Sigmoid colon (tissue), 7 donors: ENCODE measurements around the gene CFB. TPM values are rescaled to one million over a fixed set of nuclear protein-coding genes. Genes with fewer than 3 reads are reported as not detected.

Experiments used
- DNase-seq: peaks from one replicate; pipeline ENCODE4 v3.0.0-alpha.2; 2019
- H3K27ac ChIP-seq, 4 donors: fragments of 200-600 bp; sonication (generic); one replicate each; pipeline ENCODE4 v1.5.1; 2016 to 2019; ENCODE audit warnings: mild to moderate bottlenecking in 1 of 4
- H3K27me3 ChIP-seq, 3 donors: fragments of 200-600 bp; sonication (generic); one replicate each; pipeline ENCODE4 v1.5.1; 2019; ENCODE audit warnings: mild to moderate bottlenecking in 1 of 3
- H3K36me3 ChIP-seq, 4 donors: fragments of 200-600 bp; sonication (generic); one replicate each; pipeline ENCODE4 v1.5.1; 2016 to 2019
- H3K4me1 ChIP-seq, 4 donors: fragments of 200-600 bp; sonication (generic); one replicate each; pipeline ENCODE4 v1.5.1; 2017 to 2019
- H3K4me3 ChIP-seq, 4 donors: fragments of 200-600 bp; sonication (generic); one replicate each; pipeline ENCODE4 v1.5.1; 2017 to 2019; ENCODE audit warnings: mild to moderate bottlenecking in 2 of 4, moderate library complexity in 1 of 4
- H3K9me3 ChIP-seq, 4 donors: fragments of 200-600 bp in 3 of 4; sonication (generic) in 3 of 4; one replicate each; pipeline versions ENCODE4 v1.5.1 to v1.6.1; 2013 to 2019
- EP300 ChIP-seq, 4 donors: sonication (generic); formaldehyde crosslinking; IDR thresholded peaks; one replicate each; pipeline ENCODE4 v1.6.1; 2017; ENCODE audit warnings: antibody characterized with exemption in 4 of 4
- POLR2A ChIP-seq, 2 donors: fragments of 450-650 bp; IDR thresholded peaks; one replicate each; pipeline ENCODE4 v1.6.1; 2016; ENCODE audit warnings: antibody characterized with exemption in 2 of 2, mild to moderate bottlenecking in 2 of 2, moderate library complexity in 2 of 2
- POLR2AphosphoS5 ChIP-seq, 4 donors: sonication (generic); formaldehyde crosslinking; IDR thresholded peaks; one replicate each; pipeline ENCODE4 v1.6.1; 2017; ENCODE audit warnings: antibody characterized with exemption in 4 of 4
- WGBS, 2 donors: extraction: QIAGEN DNeasy Blood & Tissue Kit; methylation state at CpG; one replicate each; pipeline ENCODE4 v1.1.7; 2013; 5-methylcytosine and 5-hydroxymethylcytosine counted together
- intact Hi-C: fragments of 100-400 bp; cut with DNase I; formaldehyde crosslinking; loops from one replicate; pipeline ENCODE4 v1.15.1; 2023
- polyA plus RNA-seq, 3 donors: library from polyadenylated mRNA; stranded (reverse); fragments of 200-250 nt; gene quantifications; one replicate each; pipeline ENCODE4 v1.2.3, GENCODE V29; 2013
- total RNA-seq, 4 donors: library from RNA; depleted of rRNA; stranded (reverse); fragments of >200 nt; gene quantifications; one replicate each; pipeline ENCODE4 v1.1.0, GENCODE V29; 2016
- TF ChIP-seq, protein P1 (sequence below), 4 experiments: fragments of 450-650 bp in 3 of 4; fragments of 200-600 bp in 1 of 4; IDR thresholded peaks; one replicate each; pipeline ENCODE4 v1.5.1; 2016 to 2019; ENCODE audit warnings: antibody characterized with exemption in 4 of 4, mild to moderate bottlenecking in 3 of 4, moderate library complexity in 2 of 4
- donor health status: healthy with polysubstance abuse.
- donor health status: Bipolar disorder and iron deficiency.
- donor health status: healthy.

The CFB gene
- total and polyA plus RNA-seq, 7 donors = 3.6 to 118 (median 23.9) TPM

GRCh38 chr6:31898383-31899011 is 47.4 kb upstream of the CFB start:
- Histone ChIP-seq H3K27me3 (no peaks in the 10 kb centered on the region), H3K4me1 (peaks cover 3 to 48% (median 44%) of the 10 kb centered on the region in 4 donors), H3K9me3 (no peaks in the 10 kb centered on the region), H3K27ac (peak overlapping the region; percentile 89 to 94 (median 90)), H3K36me3 (peaks cover 0 to 22% (median 8%) of the 10 kb centered on the region in 4 donors), H3K4me3 (peak overlapping the region; percentile 94 to 100 (median 98))
- intact Hi-C loops = no loop called here
- no peak for DNase-seq
- whole genome bisulfite sequencing, 2 donors = 16 to 18% methylated on average over 8 of the region's 8 CpGs
- TF ChIP-seq EP300 (IDR thresholded peaks at IDR 0.05) (no peak), POLR2AphosphoS5 (IDR thresholded peaks at IDR 0.05) (peak; percentile 56 to 81 (median 73))
- TF ChIP-seq, protein P1, sequence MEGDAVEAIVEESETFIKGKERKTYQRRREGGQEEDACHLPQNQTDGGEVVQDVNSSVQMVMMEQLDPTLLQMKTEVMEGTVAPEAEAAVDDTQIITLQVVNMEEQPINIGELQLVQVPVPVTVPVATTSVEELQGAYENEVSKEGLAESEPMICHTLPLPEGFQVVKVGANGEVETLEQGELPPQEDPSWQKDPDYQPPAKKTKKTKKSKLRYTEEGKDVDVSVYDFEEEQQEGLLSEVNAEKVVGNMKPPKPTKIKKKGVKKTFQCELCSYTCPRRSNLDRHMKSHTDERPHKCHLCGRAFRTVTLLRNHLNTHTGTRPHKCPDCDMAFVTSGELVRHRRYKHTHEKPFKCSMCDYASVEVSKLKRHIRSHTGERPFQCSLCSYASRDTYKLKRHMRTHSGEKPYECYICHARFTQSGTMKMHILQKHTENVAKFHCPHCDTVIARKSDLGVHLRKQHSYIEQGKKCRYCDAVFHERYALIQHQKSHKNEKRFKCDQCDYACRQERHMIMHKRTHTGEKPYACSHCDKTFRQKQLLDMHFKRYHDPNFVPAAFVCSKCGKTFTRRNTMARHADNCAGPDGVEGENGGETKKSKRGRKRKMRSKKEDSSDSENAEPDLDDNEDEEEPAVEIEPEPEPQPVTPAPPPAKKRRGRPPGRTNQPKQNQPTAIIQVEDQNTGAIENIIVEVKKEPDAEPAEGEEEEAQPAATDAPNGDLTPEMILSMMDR (IDR thresholded peaks at IDR 0.05) = no peak

- Histone ChIP-seq H3K27me3 (no peaks in the 10 kb centered on the region), H3K4me1 (peaks cover 3 to 53% (median 49%) of the 10 kb centered on the region in 4 donors), H3K9me3 (no peaks in the 10 kb centered on the region), H3K4me3 (no peak overlapping the region), H3K36me3 (peaks cover 0 to 15% (median 4%) of the 10 kb centered on the region in 4 donors), H3K27ac (peak overlapping the region in 2 of 4 donors; percentile 89 to 91)
- intact Hi-C loops = no loop called here
- TF ChIP-seq POLR2AphosphoS5 (IDR thresholded peaks at IDR 0.05) = no peak
- no peak for DNase-seq
- WGBS, 2 donors = 76 to 77% methylated on average over 5 of the region's 5 CpGs
Observed at GRCh38 chr6:31899215-31899614, 46.7 kb upstream of the CFB start.

- Histone ChIP-seq H3K4me3 (no peak overlapping the region), H3K27me3 (no peaks in the 10 kb centered on the region), H3K36me3 (peaks cover 0 to 6% (median under 1%) of the 10 kb centered on the region in 4 donors), H3K27ac (peak overlapping the region in 3 of 4 donors; percentile 84 to 93 (median 91)), H3K9me3 (no peaks in the 10 kb centered on the region), H3K4me1 (peaks cover 3 to 54% (median 49%) of the 10 kb centered on the region in 4 donors)
- DNase-seq = no peak
- intact Hi-C loops = loop anchor here (10.0 kb wide), 1 partner anchor 225 kb away; the partner anchor contains the start of gene ATF6B
- no peak for TF ChIP-seq POLR2AphosphoS5 (IDR thresholded peaks at IDR 0.05)
- no peak for TF ChIP-seq EP300 (IDR thresholded peaks at IDR 0.05)
- TF ChIP-seq, protein P1 (IDR thresholded peaks at IDR 0.05) = no peak
- no peak for TF ChIP-seq POLR2A (IDR thresholded peaks at IDR 0.05)
- WGBS, 2 donors = 85 to 87% methylated on average over 49 of the region's 49 CpGs
Observed at GRCh38 chr6:31899882-31900722, 45.8 kb upstream of the CFB start.

GRCh38 chr6:31900917-31901414 is 44.9 kb upstream of the CFB start:
- peaks cover 3 to 54% (median 49%) of the 10 kb centered on the region in 4 donors for H3K4me1 ChIP-seq
- intact Hi-C loops = loop anchor here (10.0 kb wide), 1 partner anchor 224 kb away; the partner anchor contains the start of gene ATF6B
- H3K36me3 ChIP-seq = no peaks in the 10 kb centered on the region
- peak overlapping the region; percentile 37 to 81 (median 71) for H3K4me3 ChIP-seq
- 20 to 62% methylated on average over 29 of the region's 29 CpGs for WGBS, 2 donors
- no peak for DNase-seq
- TF ChIP-seq, protein P1 (IDR thresholded peaks at IDR 0.05) = no peak
- TF ChIP-seq POLR2AphosphoS5 (IDR thresholded peaks at IDR 0.05) = no peak
- no peak for TF ChIP-seq POLR2A (IDR thresholded peaks at IDR 0.05)
- no peaks in the 10 kb centered on the region for H3K27me3 ChIP-seq
- H3K27ac ChIP-seq = peak overlapping the region; percentile 84 to 93 (median 90)
- no peaks in the 10 kb centered on the region for H3K9me3 ChIP-seq
